ENCODE results near the gene UBE2C.
A peak's percentile ranks its signal among the peaks of the same experiment; 100 is the strongest.
"Not testable (repeated sequence)": the region's sequence is repeated elsewhere in the genome, so short reads cannot be mapped to it uniquely, and the experiment has no call there.

UBE2C gene

GRCh38 chr20:45812157-45813005 is at the start of gene UBE2C:
TSS of gene UBE2C (plus strand) at chr20:45812644. CDS start at chr20:45812696, 52 bp downstream.
- H3K4me3 ChIP-seq (ENCODE audit: low read depth, low read length): peak within 1 kb of the TSS; percentile 81
- peak; percentile 99 for DNase-seq (ENCODE audit: low read depth)

DNA sequence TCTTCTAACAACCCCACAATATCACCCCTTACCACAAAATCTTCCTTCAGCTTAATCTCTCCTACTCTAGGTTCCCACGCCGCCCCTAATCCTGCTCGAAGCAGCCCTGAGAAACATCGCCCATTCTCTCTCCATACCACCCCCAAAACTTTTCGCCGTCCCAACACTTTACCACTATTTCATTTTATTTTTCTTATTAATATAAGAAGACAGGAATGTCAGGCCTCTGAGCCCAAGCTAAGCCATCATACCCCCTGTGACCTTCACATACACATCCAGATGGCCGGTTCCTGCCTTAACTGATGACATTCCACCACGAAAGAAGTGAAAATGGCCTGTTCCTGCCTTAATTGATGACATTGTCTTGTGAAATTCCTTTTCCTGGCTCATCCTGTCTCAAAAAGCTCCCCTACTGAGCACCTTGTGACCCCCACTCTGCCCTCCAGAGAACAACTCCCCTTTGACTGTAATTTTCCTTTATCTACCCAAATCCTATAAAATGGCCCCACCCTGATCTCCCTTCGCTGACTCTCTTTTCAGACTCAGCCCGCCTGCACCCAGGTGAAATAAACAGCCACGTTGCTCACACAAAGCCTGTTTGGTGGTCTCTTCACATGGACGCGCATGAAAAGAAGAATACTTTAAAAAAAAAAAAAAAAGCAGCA is 47.7 kb upstream of the UBE2C start:
- H3K4me3 ChIP-seq (ENCODE audit: low read depth, low read length); DNase-seq (ENCODE audit: low read depth): not testable (repeated sequence)

GRCh38 chr20:45765307-45765875 is 47.1 kb upstream of the UBE2C start:
- DNase-seq (ENCODE audit: low read depth): no peak
- H3K4me3 ChIP-seq (ENCODE audit: low read depth, low read length): no peak overlapping the region

- no peak for DNase-seq (ENCODE audit: low read depth)
Observed at GRCh38 chr20:45765980-45766379, 46.5 kb upstream of the UBE2C start.

DNA sequence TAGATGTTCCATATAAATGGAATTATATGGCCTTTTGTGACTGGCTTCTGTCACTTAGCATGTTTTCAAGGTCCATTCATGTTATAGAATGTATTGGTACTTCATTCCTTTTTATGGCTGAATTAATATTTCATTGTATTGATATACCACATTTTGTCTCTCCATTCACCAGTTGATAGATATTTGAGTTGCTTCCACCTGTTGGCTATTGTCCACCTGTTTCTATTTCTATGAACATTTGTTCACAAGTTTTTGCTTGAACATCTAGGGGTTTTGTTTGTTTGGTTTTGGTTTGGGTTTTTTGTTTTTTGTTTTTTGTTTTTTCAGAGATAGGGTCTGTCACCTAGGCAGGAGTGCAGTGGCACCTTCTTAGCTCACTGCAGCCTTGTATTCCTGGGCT is 44.0 kb upstream of the UBE2C start:
- DNase-seq (ENCODE audit: low read depth): no peak
- H3K4me3 ChIP-seq (ENCODE audit: low read depth, low read length): no peak overlapping the region

More at GRCh38 chr20:45765980-45766379, 46.5 kb upstream of the UBE2C start:
- no peak overlapping the region for H3K4me3 ChIP-seq (ENCODE audit: low read depth, low read length)

GRCh38 chr20:45771182-45771759 is 41.2 kb upstream of the UBE2C start:
- no peak overlapping the region for H3K4me3 ChIP-seq (ENCODE audit: low read depth, low read length)

DNA sequence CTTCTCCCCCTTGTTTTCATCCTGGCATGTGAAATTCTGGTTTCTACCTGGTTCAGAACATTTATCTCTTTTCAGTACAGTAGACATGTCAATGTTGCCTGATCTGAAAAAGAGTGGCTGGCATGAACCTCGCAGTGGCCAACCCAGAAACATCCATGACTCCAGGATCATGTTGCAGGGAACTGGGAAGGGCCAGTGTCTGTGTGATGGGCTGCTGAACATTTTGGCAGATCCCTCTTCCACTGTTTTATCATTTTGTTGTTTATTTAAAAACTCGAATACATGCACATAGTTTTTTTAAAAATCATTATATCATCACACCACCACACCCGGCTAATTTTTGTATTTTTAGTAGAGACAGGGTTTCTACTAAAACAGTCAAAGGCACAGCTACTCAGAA is 39.8 kb upstream of the UBE2C start:
- DNase-seq (ENCODE audit: low read depth): no peak
- H3K4me3 ChIP-seq (ENCODE audit: low read depth, low read length): no peak overlapping the region

More at GRCh38 chr20:45771182-45771759, 41.2 kb upstream of the UBE2C start:
- peak; percentile 77 for DNase-seq (ENCODE audit: low read depth)

DNA sequence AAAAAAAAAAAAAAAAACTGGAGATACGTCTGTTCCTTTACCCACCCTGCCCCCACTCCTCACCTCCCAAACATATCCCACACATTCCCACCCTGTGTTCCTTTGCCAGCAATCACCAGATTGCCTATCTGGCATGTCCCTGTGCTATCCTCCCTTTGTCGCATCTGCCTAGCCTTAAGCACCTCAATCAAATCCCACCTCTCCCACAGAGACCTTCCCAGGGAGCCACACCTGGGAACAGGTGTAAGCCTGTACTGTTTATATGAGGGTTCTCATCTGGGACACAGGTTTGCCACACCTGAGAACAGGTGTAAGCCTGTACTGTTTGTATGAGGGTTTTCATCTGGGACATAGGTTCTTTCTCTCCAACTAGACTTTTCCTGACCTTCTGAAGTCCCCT is 37.5 kb upstream of the UBE2C start:
- DNase-seq (ENCODE audit: low read depth): no peak
- no peak overlapping the region for H3K4me3 ChIP-seq (ENCODE audit: low read depth, low read length)

- no peak overlapping the region for H3K4me3 ChIP-seq (ENCODE audit: low read depth, low read length)
Observed at GRCh38 chr20:45775411-45775810, 37.0 kb upstream of the UBE2C start.

DNA sequence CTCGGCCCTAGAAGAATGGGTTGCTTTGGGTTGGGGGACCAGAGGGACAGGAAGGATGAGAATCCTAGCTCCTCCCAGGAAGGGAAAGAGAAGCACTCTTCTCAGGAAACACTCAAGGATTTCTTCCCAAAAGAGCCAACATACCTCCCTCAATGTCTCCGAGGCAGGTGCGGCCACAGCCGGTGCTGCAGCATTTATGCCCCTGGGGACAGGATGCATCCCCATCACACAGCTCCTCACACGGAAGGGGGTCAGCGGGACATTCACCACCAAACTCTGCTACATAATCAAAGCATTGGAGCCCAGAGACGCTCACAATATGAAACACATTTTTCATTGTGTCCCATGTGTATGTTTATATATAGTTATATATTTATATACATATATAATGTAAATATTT is 35.5 kb upstream of the UBE2C start:
- H3K4me3 ChIP-seq (ENCODE audit: low read depth, low read length): no peak overlapping the region
- DNase-seq (ENCODE audit: low read depth): no peak

More at GRCh38 chr20:45775411-45775810, 37.0 kb upstream of the UBE2C start:
- no peak for DNase-seq (ENCODE audit: low read depth)

DNA sequence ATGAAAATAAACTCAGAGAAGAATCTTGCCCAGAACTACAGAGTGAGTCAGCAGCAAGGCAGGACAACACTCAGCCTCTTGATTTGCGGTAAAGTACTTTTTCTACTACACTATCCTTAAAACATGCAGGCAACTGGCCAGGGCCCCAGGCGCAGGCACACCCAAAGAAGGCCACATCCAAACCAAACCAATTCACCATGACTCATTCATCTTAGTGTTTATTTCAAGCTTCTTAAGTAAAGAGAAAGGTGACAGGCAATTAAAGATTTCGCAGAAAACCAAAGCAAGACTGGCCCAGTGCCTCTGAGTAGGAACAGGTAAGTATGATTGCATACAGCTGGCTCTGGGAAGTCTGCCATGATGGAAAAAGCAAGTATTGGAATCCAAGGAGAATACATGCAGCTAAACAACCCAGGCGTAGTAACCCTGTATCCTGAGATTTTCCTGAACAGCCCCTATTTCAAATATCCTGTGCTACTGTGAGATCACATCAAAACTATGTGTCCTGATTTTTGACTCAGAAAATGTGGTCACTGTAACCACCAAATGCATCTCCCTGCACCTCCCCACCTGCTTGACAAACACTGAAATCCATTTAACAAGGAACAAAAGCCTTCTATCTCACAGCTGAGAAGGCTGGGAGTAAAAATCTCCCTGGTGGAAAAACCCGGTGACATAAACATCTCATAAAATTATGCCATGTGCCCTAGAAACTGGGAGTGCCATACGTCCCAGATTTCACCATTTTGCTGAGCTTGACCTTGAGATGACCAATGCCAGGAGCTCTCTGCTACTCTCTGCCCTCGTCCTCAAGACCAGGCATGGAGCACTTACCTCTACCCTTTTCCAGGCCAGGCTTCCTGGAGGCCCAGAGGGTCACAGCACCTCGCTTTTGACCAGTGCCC is 33.2 kb upstream of the UBE2C start:
- H3K4me3 ChIP-seq (ENCODE audit: low read depth, low read length): no peak overlapping the region
- DNase-seq (ENCODE audit: low read depth): peak; percentile 96

GRCh38 chr20:45780159-45780558 is 32.3 kb upstream of the UBE2C start:
- no peak for DNase-seq (ENCODE audit: low read depth)
- no peak overlapping the region for H3K4me3 ChIP-seq (ENCODE audit: low read depth, low read length)

GRCh38 chr20:45781391-45781931 is 31.0 kb upstream of the UBE2C start:
- H3K4me3 ChIP-seq (ENCODE audit: low read depth, low read length): no peak overlapping the region
- peak; percentile 62 for DNase-seq (ENCODE audit: low read depth)

DNA sequence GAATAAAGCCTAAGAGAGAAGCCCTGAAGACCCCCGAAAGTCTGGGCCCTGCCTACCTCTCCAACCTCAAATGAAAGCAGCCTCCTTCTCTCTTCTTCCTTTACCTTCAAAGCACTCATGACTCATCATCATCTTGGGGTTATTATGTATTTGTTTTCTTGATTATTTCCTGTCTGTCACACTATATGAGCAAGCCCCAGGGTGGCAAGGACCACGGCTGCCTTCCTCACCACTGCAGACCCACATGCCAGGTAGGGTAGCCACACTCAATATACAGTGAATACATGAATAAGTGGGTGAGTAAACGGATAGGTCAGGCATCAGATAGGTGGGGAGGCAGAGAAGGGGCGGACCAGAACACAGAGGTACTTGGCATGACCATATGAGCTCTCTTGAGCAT is 29.6 kb upstream of the UBE2C start:
- H3K4me3 ChIP-seq (ENCODE audit: low read depth, low read length): no peak overlapping the region
- no peak for DNase-seq (ENCODE audit: low read depth)

GRCh38 chr20:45783656-45784294 is 28.7 kb upstream of the UBE2C start:
- H3K4me3 ChIP-seq (ENCODE audit: low read depth, low read length): no peak overlapping the region
- no peak for DNase-seq (ENCODE audit: low read depth)

- DNase-seq (ENCODE audit: low read depth): no peak
- H3K4me3 ChIP-seq (ENCODE audit: low read depth, low read length): no peak overlapping the region
Observed at GRCh38 chr20:45788351-45788750, 24.1 kb upstream of the UBE2C start.

GRCh38 chr20:45792317-45793118 is 19.9 kb upstream of the UBE2C start:
- DNase-seq (ENCODE audit: low read depth): no peak
- peak overlapping the region; percentile 97 for H3K4me3 ChIP-seq (ENCODE audit: low read depth, low read length)
